GM12878 (cell line): Measurements from ENCODE around the gene GKN1. TPM values are rescaled to one million over a fixed set of nuclear protein-coding genes. Genes with fewer than 3 reads are reported as not detected.

Experiments
- ATAC-seq: fragments of 200-7000 bp; cut with Tn5 transposase; 3 replicates; pipeline ENCODE4 v1.9.1; 2020; ENCODE audit warnings: mild to moderate bottlenecking, moderate library complexity
- BruUV-seq: library from RNA; stranded (reverse); fragments of 400-500 nt; replicated peaks from 2 replicates; lab custom pipeline; 2021; lab: Mats Ljungman, UMichigan
- CTCF ChIA-PET: fragments of 300-600 bp; sonication (Branson Sonifier 250); formaldehyde crosslinking; extraction: SDS; loops from one replicate; lab custom pipeline; 2021; ENCODE audit warnings: inconsistent platforms; lab: Yijun Ruan, JAX
- POLR2A ChIA-PET: fragments of 350-600 bp; formaldehyde crosslinking; extraction: SDS; loops from one replicate; lab custom pipeline; 2021; ENCODE audit warnings: inconsistent platforms; lab: Charles Lee
- RAD21 ChIA-PET: fragments of 300-600 bp; sonication (Branson Sonifier 250); formaldehyde crosslinking; loops from one replicate; lab custom pipeline; 2023; ENCODE audit warnings: antibody characterized with exemption; ENCODE audit not compliant: unreplicated experiment; lab: Charles Lee
- SMC1A ChIA-PET: fragments of 300-600 bp; sonication (Branson Sonifier 250); formaldehyde crosslinking; loops from one replicate; lab custom pipeline; 2023; ENCODE audit not compliant: unreplicated experiment, uncharacterized antibody; lab: Charles Lee
- DNase-seq: peaks from one replicate; pipeline ENCODE4 v3.0.0-alpha.2; 2011; ENCODE audit warnings: low read depth, low spot score
- FAIRE-seq: peaks from 3 replicates; lab custom pipeline; 2011; peaks lifted over from hg19 to GRCh38; lab: Jason Lieb, UNC
- H2AFZ ChIP-seq: 2 replicates; pipeline ENCODE4 v1.6.0; 2011; ENCODE audit warnings: low read depth, low read length, control low read depth; ENCODE audit not compliant: control insufficient read depth
- H3K27ac ChIP-seq: 2 replicates; pipeline ENCODE4 v1.5.1; 2011; ENCODE audit warnings: control low read depth; ENCODE audit not compliant: control insufficient read depth, insufficient read depth
- H3K27me3 ChIP-seq, 2 experiments: replicated peaks in 1 of 2; 2 replicates each; pipeline versions ENCODE4 v1.6.0 to v1.6.1; 2011; ENCODE audit warnings: low read length in 1 of 2; ENCODE audit not compliant: control insufficient read depth in 2 of 2, insufficient read depth in 2 of 2
- H3K36me3 ChIP-seq, 2 experiments: 2 replicates each; pipeline ENCODE4 v1.5.1; 2011; ENCODE audit warnings: low read length in 1 of 2; ENCODE audit not compliant: control insufficient read depth in 2 of 2, insufficient read depth in 2 of 2
- H3K4me1 ChIP-seq: 2 replicates; pipeline ENCODE4 v1.6.1; 2011; ENCODE audit warnings: mild to moderate bottlenecking, low read length, moderate library complexity, mixed read lengths; ENCODE audit not compliant: control insufficient read depth, insufficient read depth
- H3K4me2 ChIP-seq: 2 replicates; pipeline ENCODE4 v1.6.0; 2011; ENCODE audit warnings: control low read depth; ENCODE audit not compliant: control insufficient read depth, insufficient read depth
- H3K4me3 ChIP-seq: fragments of 200-600 bp; sonication (generic); 2 replicates; pipeline ENCODE4 v1.5.1; 2016
- H3K79me2 ChIP-seq: 2 replicates; pipeline ENCODE4 v1.6.0; 2011; ENCODE audit warnings: low read length; ENCODE audit not compliant: control insufficient read depth, insufficient read depth
- H3K9ac ChIP-seq: 2 replicates; pipeline ENCODE4 v1.8.0; 2011; ENCODE audit warnings: low read length, control low read depth, mixed read lengths; ENCODE audit not compliant: control insufficient read depth, insufficient read depth
- H3K9me3 ChIP-seq: replicated peaks from 3 replicates; pipeline ENCODE4 v1.5.1; 2011; ENCODE audit warnings: mild to moderate bottlenecking, low read length; ENCODE audit not compliant: control insufficient read depth, insufficient read depth
- H4K20me1 ChIP-seq: 2 replicates; pipeline ENCODE4 v1.6.0; 2011; ENCODE audit not compliant: control insufficient read depth, insufficient read depth
- ASH2L ChIP-seq: fragments of 300-600, 200-600 bp; sonication (generic); IDR thresholded peaks from 2 replicates; pipeline ENCODE4 v1.6.1; 2017; ENCODE audit warnings: low read depth, mild to moderate bottlenecking, borderline replicate concordance
- CHD1 ChIP-seq: IDR thresholded peaks from 2 replicates; pipeline ENCODE4 v1.6.1; 2012; ENCODE audit warnings: low read depth, low read length, improper control_type of control experiment
- CREM ChIP-seq: IDR thresholded peaks from 2 replicates; pipeline ENCODE4 v1.6.1; 2014; ENCODE audit warnings: antibody characterized with exemption, low read depth
- FOS ChIP-seq: IDR thresholded peaks from 3 replicates; pipeline ENCODE4 v1.6.1; 2011; ENCODE audit warnings: borderline replicate concordance; ENCODE audit not compliant: insufficient read length; ENCODE audit errors: extremely low read depth
- HCFC1 ChIP-seq: fragments of 150-350 bp; IDR thresholded peaks from 2 replicates; pipeline ENCODE4 v1.6.1; 2014; ENCODE audit warnings: low read length
- MEF2A ChIP-seq: IDR thresholded peaks from 2 replicates; pipeline ENCODE4 v1.6.1; 2011; ENCODE audit warnings: low read depth, mild to moderate bottlenecking, low read length, moderate library complexity; ENCODE audit not compliant: insufficient read depth
- MEF2B ChIP-seq: fragments of 450-650 bp; IDR thresholded peaks from 2 replicates; pipeline ENCODE4 v1.6.1; 2018; ENCODE audit warnings: mild to moderate bottlenecking, moderate library complexity; ENCODE audit not compliant: partially characterized antibody, poor library complexity, severe bottlenecking
- NR2F1 ChIP-seq: fragments of 450-650 bp; conservative IDR thresholded peaks from 2 replicates; pipeline ENCODE4 v1.6.1; 2017; ENCODE audit warnings: mild to moderate bottlenecking
- SP1 ChIP-seq: IDR thresholded peaks from one replicate; pipeline ENCODE4 v1.6.1; 2011; ENCODE audit warnings: low read depth, low read length
- ZNF384 ChIP-seq: IDR thresholded peaks from 2 replicates; pipeline ENCODE4 v1.6.1; 2012; ENCODE audit warnings: low read depth, mild to moderate bottlenecking, low read length, improper control_type of control experiment, borderline replicate concordance
- in situ Hi-C: fragments of 300-500 bp; cut with MboI; formaldehyde crosslinking; loops from 9 replicates; pipeline ENCODE4 v1.14.3; 2018; ENCODE audit warnings: mixed read lengths
- intact Hi-C: fragments of 100-400 bp; cut with micrococcal nuclease; formaldehyde crosslinking; loops from one replicate; pipeline ENCODE4 v1.14.2; 2022; ENCODE audit not compliant: unreplicated experiment
- polyA plus RNA-seq, 11 experiments: library from polyadenylated mRNA; depleted of rRNA in 4 of 11; unstranded in 6 of 11; stranded (reverse) in 5 of 11; fragments of >200 nt; fragmentation: Nextera tagmentation in 4 of 11; fragmentation: Illumina TruSeq in 1 of 11; extraction: Ambion mirVana in 4 of 11; extraction: Trizol in 1 of 11; gene quantifications; 1 replicate in 1 of 11; 2 replicates in 10 of 11; pipeline versions ENCODE4 v1.2.1 to v1.2.3, GENCODE V29; 2011 to 2016; ENCODE audit warnings: inconsistent platforms in 2 of 11, missing spikeins in 2 of 11, low read depth in 1 of 11
- total RNA-seq, 4 experiments: library from RNA; depleted of rRNA in 3 of 4; stranded (reverse); fragments of >200 nt in 3 of 4; fragmentation: Illumina TruSeq in 1 of 4; extraction: Trizol in 1 of 4; gene quantifications; 2 replicates each; pipeline versions ENCODE4 v1.2.1 to v1.2.3, GENCODE V29; 2013 to 2021

GKN1 gene
- total and polyA plus RNA-seq, 10 of the 15 experiments (the other 5 are each of a cell fraction or from before 2014, with no cell fraction given), result not detected

GRCh38 chr2:68942827-68943226, 31.6 kb upstream of the GKN1 start:
- H3K79me2 ChIP-seq, result no peaks in the 10 kb centered on the region
- RAD21 ChIA-PET, result interaction anchor here (0.6 to 1.7 kb wide), 3 partner anchors 18 to 938 kb away, joined by 3 to 4 read pairs (median 3); no protein-coding TSS in a partner anchor
- peaks cover 0 to 3% of the 10 kb centered on the region in 2 experiments; a peak in 1 of 4 replicates for H3K27me3 ChIP-seq
- intact Hi-C loops, result loop anchor here (2.0 kb wide), 1 partner anchor 364 kb away; no protein-coding TSS in a partner anchor
- no peak overlapping the region for H2AFZ ChIP-seq
- SMC1A ChIA-PET, result interaction anchor here (0.9 to 1.2 kb wide), 3 partner anchors 10 to 264 kb away, joined by 3 read pairs; no protein-coding TSS in a partner anchor
- no peak overlapping the region for H3K27ac ChIP-seq
- in situ Hi-C loops, result no loop called here
- FAIRE-seq (no peak), DNase-seq (no peak), ATAC-seq (no peak)
- no peak overlapping the region for H3K4me3 ChIP-seq
- no peaks in the 10 kb centered on the region for H3K4me1 ChIP-seq
- H3K4me2 ChIP-seq, result no peak overlapping the region
- no peak overlapping the region for H3K9ac ChIP-seq
- POLR2A ChIA-PET, result no interaction called here
- no peaks in the 10 kb centered on the region for H3K9me3 ChIP-seq
- TF ChIP-seq ZNF384, result no peak
- TF ChIP-seq MEF2A, result no peak
- no peak for TF ChIP-seq SP1
- no peak for TF ChIP-seq FOS
- no peak for TF ChIP-seq ASH2L
- TF ChIP-seq CHD1, result no peak
- TF ChIP-seq MEF2B, result no peak
- no peak for TF ChIP-seq HCFC1
- TF ChIP-seq NR2F1, result no peak
- TF ChIP-seq CREM, result no peak
- no TSS peak for BruUV-seq
- CTCF ChIA-PET, result interaction anchor here (0.6 to 2.8 kb wide), 20 partner anchors 8 to 1715 kb away, joined by 3 to 26 read pairs (median 7); partner anchors contain the start of gene GKN2
- H4K20me1 ChIP-seq, result no peaks in the 10 kb centered on the region
- H3K36me3 ChIP-seq, result no peaks in the 10 kb centered on the region
